HepG2 (cell line): ENCODE results near the gene NOG.

Experiments used
- MAFK ChIP-seq, 2 experiments: IDR thresholded peaks in 1 of 2; conservative IDR thresholded peaks in 1 of 2; 2 replicates each; pipeline ENCODE4 v1.6.1; 2011; ENCODE audit warnings: improper control_type of control experiment in 2 of 2, low read length in 2 of 2
- TP53 ChIP-seq: sonication (generic); formaldehyde crosslinking; conservative IDR thresholded peaks from 2 replicates; pipeline ENCODE4 v1.4.0; 2020; ENCODE audit warnings: missing genetic modification reagents
- ZNF121 ChIP-seq: sonication (generic); formaldehyde crosslinking; IDR thresholded peaks from 2 replicates; pipeline ENCODE4 v1.5.0; 2020; ENCODE audit warnings: mild to moderate bottlenecking, missing genetic modification reagents
- ZNF781 ChIP-seq: sonication (generic); formaldehyde crosslinking; IDR thresholded peaks from 2 replicates; pipeline ENCODE4 v1.5.1; 2020; ENCODE audit warnings: borderline replicate concordance, mild to moderate bottlenecking, missing genetic modification reagents; ENCODE audit errors: not compliant biosample characterization
- ZNF792 ChIP-seq: IDR thresholded peaks from 2 replicates; pipeline ENCODE4 v1.6.1; 2016
- TF ChIP-seq, protein P1 (sequence below): sonication (generic); formaldehyde crosslinking; IDR thresholded peaks from 2 replicates; pipeline ENCODE4 v1.5.0; 2020; ENCODE audit warnings: mild to moderate bottlenecking, missing genetic modification reagents, moderate library complexity

GRCh38 chr17:56637254-56637653 lies 43.8 kb downstream of the NOG start:
- TF ChIP-seq, protein P1, sequence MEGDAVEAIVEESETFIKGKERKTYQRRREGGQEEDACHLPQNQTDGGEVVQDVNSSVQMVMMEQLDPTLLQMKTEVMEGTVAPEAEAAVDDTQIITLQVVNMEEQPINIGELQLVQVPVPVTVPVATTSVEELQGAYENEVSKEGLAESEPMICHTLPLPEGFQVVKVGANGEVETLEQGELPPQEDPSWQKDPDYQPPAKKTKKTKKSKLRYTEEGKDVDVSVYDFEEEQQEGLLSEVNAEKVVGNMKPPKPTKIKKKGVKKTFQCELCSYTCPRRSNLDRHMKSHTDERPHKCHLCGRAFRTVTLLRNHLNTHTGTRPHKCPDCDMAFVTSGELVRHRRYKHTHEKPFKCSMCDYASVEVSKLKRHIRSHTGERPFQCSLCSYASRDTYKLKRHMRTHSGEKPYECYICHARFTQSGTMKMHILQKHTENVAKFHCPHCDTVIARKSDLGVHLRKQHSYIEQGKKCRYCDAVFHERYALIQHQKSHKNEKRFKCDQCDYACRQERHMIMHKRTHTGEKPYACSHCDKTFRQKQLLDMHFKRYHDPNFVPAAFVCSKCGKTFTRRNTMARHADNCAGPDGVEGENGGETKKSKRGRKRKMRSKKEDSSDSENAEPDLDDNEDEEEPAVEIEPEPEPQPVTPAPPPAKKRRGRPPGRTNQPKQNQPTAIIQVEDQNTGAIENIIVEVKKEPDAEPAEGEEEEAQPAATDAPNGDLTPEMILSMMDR (CRISPR knock-in tag): no peak
- no peak for TF ChIP-seq MAFK (conservative IDR thresholded peaks at IDR 0.05 in 1 of 2, IDR thresholded peaks at IDR 0.05 in 1 of 2; ENCODE audit: low read length in 2 of 2)
- TF ChIP-seq ZNF121 (CRISPR knock-in tag): no peak
- TF ChIP-seq ZNF781 (CRISPR knock-in tag): no peak
- TF ChIP-seq ZNF792 (CRISPR knock-in tag): no peak
- TF ChIP-seq TP53 (CRISPR knock-in tag): no peak
